Inflammatory macrophage treated with lipopolysaccharide for 1 hour (primary cell): ENCODE results near the gene SFTPD.
"Not testable (repeated sequence)": the region's sequence is repeated elsewhere in the genome, so short reads cannot be mapped to it uniquely, and the experiment has no call there.

Experiments
- DNase-seq, 2 donors: peaks; one replicate each; pipeline ENCODE4 v3.0.0-alpha.2; 2020 to 2022

The SFTPD gene

DNA sequence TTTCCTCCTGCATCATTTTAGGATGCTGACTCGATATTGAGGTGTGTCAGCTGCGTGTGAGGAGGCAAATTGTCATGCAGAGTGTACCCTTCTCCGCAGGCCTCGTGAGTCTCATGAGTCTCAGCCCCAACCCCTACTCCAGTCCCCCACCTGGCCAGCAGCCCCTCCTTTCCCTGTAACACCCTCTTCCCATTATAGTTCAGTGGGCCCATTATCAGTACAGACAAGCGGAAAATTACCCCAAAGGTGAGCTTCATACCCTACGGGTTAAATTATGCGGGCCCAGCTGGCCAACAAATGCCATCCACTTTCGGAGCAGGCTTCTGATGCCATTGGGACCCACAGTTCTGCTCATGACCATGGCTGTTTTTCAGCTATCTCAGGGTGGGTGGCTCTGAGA, 25.2 kb downstream of the SFTPD start:
- no peak for DNase-seq

DNA sequence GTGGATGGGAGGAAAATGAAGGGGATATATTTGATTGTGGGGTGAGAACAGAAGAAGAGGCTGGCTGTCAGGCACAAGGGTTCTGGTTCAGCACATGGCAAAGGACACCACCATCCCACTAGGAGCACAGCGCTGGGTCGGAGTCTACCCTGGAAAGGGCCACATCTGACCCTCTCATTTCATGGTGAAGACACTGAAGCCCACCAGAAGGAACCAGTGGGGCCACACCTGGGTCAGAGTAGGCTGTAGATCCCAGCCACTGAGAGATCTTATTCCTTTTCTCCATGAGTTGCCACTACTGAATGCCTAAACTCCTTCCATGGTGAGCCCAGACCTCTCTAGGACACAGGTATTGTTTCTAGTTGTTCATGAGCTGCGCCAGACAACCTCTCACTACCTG, 25.8 kb downstream of the SFTPD start:
- no peak for DNase-seq

DNA sequence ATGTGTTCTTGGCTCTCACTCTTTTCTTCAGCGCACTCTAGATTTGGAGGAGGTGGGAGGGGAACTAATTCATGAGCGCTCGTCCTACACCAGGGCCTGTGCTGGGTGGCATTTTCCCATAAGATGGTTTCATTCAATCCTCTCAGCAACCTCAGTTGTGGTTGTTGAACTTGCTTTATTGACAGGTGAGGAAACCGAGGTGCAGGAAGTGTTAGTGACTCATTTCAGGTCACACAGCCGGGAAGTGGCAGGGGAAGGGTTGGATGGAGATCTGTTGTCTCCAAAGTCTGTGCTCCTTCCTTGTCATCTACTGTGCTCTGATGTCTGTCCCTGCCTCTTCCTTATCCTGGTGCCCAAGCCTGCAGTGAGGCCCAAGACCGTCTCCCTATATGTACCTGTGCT, 26.9 kb downstream of the SFTPD start:
- not testable (repeated sequence) for DNase-seq

DNA sequence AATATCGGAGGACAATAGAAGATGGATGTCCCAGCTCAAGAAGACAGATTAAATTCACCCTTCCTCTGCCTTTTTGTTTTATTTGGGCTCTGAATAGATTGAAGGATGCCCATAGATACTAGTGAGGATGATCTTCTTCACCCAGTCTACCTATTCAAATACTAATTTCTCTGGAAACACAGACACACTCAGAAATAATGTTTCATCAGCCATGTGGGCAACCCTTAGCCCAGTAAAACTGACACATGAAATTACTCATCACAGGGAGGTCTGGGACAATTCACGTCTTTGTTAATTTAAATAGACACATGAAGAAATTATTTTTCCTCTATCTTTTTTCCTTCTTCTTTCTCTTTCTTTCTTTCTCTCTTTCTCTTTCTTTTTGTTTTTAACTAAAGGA, 33.1 kb downstream of the SFTPD start:
- DNase-seq, result not testable (repeated sequence)

DNA sequence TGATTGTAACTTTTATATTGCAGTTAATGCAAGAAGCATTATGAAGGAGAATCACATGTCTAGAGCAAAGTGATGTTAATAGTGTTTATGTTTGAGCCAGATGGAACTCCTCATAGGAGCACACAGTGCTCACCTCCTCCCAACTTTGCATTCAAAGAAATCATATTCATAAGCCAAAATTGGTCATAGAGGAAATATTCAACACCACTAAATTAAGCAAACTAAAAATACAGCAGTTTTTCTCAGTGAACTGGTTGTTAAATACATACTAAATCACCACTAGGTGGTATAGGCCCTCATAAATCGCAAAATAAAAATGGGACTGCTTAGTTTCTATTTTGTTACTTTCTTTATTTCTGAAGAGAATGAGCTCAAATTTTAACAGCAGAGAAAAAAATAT, 34.4 kb downstream of the SFTPD start:
- peak in 1 of 2 donors; percentile 16 for DNase-seq

DNA sequence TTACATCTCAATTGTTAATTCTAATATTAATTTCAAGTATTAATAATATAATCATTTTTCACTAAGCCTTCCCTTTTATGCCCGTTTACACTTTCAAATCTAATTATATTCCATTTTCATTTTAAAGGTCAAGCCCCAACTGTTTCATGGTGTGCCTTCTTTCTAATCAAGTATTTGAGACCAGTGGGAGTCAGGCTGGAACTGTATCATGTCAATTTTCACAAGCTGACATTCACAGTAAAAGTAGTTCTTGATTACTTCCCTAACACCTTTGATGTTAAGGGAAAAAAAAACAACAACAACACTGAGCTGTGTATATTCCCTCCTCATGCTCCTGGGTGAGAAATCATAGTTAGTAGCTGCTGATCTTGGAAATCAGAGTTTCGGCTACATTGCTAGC, 38.1 kb downstream of the SFTPD start:
- no peak for DNase-seq

DNA sequence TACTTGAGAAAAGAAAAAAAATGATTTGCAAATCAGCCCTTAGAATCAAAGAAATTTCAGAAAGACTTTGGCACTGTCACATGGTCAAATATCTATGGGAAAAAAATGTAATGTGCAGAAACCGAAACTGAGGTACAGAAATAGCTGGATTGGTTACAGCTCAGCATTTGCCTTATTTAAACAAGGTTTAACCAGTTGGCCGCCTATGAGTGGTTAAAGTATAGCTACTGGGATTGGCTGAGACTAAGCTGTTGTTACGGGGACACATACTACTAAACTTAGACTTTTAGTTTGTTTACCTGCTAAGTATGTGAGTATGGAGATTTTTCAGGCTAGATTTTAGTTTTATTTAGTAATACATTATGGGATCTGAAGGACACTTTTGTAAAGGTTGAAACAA, 38.6 kb downstream of the SFTPD start:
- no peak for DNase-seq

DNA sequence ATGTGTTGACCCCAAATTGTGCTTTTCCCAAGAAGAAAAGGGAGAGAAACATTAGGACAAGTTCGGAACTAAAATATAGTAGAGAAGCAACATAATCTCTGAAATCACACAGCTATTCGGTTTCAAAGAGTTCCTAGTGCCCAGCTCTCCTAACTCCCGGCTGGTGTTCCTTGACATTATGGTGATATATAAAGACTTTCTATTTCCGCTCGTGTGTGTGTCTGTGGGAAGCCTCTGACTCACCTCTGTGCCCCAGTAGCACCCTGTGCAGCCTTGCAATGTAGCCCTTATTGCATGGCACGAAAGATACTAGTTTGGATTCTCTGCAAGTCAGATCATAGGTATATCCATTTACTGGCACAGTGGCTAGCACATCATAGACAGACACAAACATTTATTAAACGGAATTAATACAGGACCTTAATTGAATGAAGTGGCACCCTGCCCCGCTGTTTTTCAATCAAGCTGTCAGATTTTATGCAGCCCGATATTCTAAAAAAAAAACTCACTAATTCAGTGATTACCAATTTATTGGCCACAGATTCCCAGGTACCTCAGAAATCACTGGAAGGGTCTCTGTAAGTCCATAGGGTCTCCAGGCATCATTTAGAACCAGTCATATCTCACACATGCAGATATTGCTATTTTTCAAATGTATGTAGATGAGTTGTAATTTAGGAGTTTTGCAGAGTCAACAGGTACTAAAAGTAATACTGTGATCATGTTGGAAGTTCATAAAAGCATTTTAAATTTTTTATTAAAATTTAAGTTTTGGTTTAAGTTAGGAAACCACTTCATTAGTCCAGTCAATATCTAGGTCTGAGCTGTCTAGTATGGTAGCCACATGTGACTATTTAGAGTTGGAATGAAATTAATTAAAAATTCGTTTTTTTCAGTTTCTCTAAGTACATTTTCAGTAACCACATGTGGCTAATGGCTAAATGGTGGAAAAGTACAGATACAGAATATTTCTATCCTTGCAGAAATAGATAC, 43.3 kb downstream of the SFTPD start:
- peak in 1 of 2 donors; percentile 9 for DNase-seq

DNA sequence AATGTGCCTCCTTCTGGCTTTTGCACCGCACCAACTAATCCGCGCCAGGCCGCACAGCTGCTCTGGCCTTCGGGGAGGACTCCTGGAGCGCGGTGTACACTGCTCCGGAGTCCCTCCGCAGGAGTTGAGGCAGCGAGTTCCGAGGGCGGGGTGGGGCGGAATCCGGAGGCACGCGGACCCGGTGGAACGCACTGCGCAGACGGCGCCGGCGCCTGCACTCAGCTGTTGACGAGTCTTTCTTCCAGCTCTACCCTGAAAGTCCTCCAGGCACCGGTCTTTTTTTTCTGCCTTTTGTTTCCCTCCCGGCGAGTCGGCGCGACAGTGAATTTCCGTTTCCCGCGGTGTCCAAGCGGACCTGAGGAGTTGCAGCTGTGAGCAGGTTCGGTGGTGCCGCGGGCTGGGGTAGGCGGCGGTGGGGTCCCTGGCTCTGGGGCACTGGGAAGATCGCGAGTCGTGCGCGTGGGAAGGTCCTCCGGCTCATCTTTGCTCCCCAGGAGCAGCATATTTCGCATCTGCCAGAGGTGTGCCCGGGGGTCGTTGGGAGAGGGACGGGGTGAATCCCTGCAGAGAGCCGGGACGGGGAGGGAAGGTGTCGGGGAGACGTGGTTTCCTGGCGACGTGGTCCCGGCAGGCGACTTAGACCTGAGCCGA, 44.1 kb downstream of the SFTPD start:
- peak; percentile 8 to 35 for DNase-seq

DNA sequence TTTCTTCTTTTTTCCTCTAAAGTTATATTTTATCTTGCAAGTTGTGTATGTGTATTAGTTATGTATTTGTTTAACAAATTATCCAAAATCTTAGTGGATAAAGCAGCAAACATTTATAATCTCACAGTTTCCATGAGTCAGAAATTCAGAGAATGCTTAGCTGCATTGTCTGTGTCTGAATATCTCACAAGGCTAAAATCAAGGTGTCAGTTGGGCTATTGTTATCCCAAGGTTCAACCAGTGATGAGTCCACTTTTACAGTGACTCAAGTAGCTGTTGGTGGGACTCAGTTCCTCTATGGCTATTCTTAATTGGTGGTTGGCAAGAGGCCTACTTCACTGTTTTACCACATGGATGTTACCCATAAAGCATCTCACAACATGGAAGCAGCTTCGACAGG, 47.3 kb downstream of the SFTPD start:
- not testable (repeated sequence) for DNase-seq

DNA sequence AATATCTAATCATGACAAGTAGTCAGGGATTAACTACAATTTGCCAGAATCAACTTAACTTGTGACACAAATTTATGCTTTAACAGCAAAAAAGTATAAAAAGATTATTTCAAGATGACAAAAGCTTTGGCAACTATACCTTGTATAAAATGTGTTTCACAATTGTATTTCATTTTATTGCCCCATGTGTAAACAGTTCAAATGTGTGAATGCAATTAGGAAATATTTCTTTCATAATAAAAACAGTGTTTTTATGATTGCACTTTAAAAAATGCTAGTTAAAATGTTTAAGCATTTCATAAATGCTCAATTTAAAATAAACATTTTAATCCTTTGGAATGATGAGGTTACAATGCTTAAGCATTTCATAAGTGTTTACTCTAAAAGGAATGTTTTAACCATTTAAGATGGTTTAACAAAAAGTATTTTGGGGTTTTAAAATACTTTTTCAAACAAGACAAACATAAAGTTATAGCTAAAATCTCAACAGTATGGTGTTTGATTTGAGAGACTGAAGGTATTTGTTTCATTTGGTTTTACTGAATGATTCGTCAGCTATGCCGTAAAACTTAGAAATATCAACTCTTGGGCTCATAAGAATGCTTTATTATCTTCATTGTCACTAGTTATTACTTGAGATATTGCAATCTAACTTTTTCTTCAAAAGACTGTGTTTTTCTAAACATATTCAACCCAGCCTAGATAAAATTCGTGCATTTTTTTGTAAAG, 50.1 kb downstream of the SFTPD start:
- DNase-seq, result no peak

DNA sequence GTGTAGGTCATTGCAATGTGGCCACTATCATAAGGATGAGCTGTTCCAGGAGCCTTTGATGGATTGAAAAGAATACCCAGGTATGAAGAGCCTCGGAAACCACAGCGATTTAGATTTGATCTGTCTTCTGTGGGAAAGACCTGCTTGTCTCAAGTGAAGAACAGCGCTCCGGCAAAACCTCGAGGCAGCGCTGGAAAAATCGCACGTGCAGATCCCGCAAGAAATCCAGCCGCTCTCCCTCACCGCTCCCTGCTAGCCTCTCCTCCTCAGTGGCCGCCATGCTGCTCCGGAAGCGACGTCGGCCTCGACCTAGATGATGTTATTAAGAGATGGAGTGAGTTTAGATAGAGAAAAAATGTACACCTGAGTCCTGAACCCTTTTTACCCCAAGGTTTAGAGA, 56.0 kb downstream of the SFTPD start:
- DNase-seq, result not testable (repeated sequence)

DNA sequence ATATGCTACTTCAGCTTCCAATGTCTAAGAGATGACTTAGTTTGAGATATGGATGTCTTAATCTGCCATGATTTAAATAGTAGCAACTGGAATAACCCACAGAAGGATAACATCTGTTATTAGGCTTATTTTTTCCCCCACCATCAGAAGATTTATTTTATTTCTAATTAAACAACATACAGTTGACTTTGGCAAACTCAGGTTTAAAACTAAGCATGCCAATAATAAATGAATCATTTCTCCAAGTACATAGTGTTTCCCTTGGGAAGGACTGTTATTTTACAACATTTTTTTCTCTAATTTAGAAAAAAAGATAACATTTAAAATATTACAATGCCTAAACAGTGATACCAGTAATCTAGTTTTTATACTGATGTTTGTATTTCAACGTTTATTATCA, 58.4 kb downstream of the SFTPD start:
- no peak for DNase-seq

DNA sequence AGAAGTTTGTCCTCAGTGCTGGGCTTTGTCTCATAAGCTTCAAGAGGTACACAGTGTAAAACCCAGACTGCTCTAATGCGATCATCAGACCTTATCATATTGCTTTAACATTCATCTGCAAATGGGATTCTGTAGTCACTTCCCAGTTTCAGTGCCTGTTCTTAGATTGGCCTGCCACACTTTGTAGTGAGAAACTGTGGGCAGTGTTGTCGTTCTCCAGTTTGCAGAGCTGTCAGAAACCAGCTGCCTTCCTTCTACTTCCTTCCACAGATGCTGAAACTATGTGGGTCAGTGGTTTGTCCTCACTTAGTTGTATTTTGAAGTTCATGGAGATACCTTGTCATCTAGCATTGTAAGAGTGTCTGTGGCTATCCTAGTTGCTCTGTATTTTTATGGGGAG, 59.9 kb downstream of the SFTPD start:
- DNase-seq, result peak; percentile 36 to 52
